ENCODE data around the gene BTNL3. TPM values are rescaled to one million over a fixed set of nuclear protein-coding genes. Genes with fewer than 3 reads are reported as not detected.
"Not testable (repeated sequence)": the region's sequence is repeated elsewhere in the genome, so short reads cannot be mapped to it uniquely, and the experiment has no call there.

Gene BTNL3
- total RNA-seq, 1 experiment from 2014 or later: not detected

DNA sequence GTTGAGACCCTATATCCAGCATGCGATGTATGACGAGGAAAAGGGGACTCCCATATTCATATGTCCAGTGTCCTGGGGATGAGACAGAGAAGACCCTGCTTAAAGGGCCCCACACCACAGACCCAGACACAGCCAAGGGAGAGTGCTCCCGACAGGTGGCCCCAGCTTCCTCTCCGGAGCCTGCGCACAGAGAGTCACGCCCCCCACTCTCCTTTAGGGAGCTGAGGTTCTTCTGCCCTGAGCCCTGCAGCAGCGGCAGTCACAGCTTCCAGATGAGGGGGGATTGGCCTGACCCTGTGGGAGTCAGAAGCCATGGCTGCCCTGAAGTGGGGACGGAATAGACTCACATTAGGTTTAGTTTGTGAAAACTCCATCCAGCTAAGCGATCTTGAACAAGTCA is 17.1 kb downstream of the BTNL3 start:
- ChIA-PET POLR2A (no interaction called here), CTCF (no interaction called here)
- H3K9me3 Mint-ChIP-seq: peaks cover 3% of the 10 kb centered on the region; the same call in 1 of the 2 replicates
- TF ChIP-seq, protein P1, sequence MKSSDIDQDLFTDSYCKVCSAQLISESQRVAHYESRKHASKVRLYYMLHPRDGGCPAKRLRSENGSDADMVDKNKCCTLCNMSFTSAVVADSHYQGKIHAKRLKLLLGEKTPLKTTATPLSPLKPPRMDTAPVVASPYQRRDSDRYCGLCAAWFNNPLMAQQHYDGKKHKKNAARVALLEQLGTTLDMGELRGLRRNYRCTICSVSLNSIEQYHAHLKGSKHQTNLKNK (CRISPR knock-in tag; IDR thresholded peaks at IDR 0.05): no peak
- no peak for TF ChIP-seq ZNF416 (CRISPR knock-in tag; IDR thresholded peaks at IDR 0.05)
- no peak for TF ChIP-seq KAT7 (CRISPR knock-in tag; IDR thresholded peaks at IDR 0.05; ENCODE audit: borderline replicate concordance)
- no peak for TF ChIP-seq CREM (CRISPR knock-in tag; IDR thresholded peaks at IDR 0.05)
- TF ChIP-seq ZNF671 (CRISPR knock-in tag; IDR thresholded peaks at IDR 0.05): no peak
- TF ChIP-seq CBFB (CRISPR knock-in tag; IDR thresholded peaks at IDR 0.05; ENCODE audit: low read depth): no peak
- TF ChIP-seq ETV6 (CRISPR knock-in tag; IDR thresholded peaks at IDR 0.05): no peak
- TF ChIP-seq, protein P2, sequence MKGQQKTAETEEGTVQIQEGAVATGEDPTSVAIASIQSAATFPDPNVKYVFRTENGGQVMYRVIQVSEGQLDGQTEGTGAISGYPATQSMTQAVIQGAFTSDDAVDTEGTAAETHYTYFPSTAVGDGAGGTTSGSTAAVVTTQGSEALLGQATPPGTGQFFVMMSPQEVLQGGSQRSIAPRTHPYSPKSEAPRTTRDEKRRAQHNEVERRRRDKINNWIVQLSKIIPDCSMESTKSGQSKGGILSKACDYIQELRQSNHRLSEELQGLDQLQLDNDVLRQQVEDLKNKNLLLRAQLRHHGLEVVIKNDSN (CRISPR knock-in tag; IDR thresholded peaks at IDR 0.05): no peak
- TF ChIP-seq, protein P3, sequence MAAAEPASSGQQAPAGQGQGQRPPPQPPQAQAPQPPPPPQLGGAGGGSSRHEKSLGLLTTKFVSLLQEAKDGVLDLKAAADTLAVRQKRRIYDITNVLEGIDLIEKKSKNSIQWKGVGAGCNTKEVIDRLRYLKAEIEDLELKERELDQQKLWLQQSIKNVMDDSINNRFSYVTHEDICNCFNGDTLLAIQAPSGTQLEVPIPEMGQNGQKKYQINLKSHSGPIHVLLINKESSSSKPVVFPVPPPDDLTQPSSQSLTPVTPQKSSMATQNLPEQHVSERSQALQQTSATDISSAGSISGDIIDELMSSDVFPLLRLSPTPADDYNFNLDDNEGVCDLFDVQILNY (CRISPR knock-in tag; IDR thresholded peaks at IDR 0.05): no peak
- no peak for TF ChIP-seq ZNF232 (CRISPR knock-in tag; IDR thresholded peaks at IDR 0.05)
- TF ChIP-seq, protein P4, sequence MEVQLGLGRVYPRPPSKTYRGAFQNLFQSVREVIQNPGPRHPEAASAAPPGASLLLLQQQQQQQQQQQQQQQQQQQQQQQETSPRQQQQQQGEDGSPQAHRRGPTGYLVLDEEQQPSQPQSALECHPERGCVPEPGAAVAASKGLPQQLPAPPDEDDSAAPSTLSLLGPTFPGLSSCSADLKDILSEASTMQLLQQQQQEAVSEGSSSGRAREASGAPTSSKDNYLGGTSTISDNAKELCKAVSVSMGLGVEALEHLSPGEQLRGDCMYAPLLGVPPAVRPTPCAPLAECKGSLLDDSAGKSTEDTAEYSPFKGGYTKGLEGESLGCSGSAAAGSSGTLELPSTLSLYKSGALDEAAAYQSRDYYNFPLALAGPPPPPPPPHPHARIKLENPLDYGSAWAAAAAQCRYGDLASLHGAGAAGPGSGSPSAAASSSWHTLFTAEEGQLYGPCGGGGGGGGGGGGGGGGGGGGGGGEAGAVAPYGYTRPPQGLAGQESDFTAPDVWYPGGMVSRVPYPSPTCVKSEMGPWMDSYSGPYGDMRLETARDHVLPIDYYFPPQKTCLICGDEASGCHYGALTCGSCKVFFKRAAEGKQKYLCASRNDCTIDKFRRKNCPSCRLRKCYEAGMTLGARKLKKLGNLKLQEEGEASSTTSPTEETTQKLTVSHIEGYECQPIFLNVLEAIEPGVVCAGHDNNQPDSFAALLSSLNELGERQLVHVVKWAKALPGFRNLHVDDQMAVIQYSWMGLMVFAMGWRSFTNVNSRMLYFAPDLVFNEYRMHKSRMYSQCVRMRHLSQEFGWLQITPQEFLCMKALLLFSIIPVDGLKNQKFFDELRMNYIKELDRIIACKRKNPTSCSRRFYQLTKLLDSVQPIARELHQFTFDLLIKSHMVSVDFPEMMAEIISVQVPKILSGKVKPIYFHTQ (CRISPR knock-in tag; IDR thresholded peaks at IDR 0.05): no peak
- TF ChIP-seq, protein P5, sequence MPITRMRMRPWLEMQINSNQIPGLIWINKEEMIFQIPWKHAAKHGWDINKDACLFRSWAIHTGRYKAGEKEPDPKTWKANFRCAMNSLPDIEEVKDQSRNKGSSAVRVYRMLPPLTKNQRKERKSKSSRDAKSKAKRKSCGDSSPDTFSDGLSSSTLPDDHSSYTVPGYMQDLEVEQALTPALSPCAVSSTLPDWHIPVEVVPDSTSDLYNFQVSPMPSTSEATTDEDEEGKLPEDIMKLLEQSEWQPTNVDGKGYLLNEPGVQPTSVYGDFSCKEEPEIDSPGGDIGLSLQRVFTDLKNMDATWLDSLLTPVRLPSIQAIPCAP (CRISPR knock-in tag; IDR thresholded peaks at IDR 0.05): no peak
- no peak for TF ChIP-seq ZNF219 (CRISPR knock-in tag; IDR thresholded peaks at IDR 0.05; ENCODE audit: borderline replicate concordance)
- TF ChIP-seq, protein P6, sequence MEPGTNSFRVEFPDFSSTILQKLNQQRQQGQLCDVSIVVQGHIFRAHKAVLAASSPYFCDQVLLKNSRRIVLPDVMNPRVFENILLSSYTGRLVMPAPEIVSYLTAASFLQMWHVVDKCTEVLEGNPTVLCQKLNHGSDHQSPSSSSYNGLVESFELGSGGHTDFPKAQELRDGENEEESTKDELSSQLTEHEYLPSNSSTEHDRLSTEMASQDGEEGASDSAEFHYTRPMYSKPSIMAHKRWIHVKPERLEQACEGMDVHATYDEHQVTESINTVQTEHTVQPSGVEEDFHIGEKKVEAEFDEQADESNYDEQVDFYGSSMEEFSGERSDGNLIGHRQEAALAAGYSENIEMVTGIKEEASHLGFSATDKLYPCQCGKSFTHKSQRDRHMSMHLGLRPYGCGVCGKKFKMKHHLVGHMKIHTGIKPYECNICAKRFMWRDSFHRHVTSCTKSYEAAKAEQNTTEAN (CRISPR knock-in tag; IDR thresholded peaks at IDR 0.05): no peak
- TF ChIP-seq, protein P7, sequence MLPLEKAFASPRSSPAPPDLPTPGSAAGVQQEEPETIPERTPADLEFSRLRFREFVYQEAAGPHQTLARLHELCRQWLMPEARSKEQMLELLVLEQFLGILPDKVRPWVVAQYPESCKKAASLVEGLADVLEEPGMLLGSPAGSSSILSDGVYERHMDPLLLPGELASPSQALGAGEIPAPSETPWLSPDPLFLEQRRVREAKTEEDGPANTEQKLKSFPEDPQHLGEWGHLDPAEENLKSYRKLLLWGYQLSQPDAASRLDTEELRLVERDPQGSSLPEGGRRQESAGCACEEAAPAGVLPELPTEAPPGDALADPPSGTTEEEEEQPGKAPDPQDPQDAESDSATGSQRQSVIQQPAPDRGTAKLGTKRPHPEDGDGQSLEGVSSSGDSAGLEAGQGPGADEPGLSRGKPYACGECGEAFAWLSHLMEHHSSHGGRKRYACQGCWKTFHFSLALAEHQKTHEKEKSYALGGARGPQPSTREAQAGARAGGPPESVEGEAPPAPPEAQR (CRISPR knock-in tag; IDR thresholded peaks at IDR 0.05): no peak
- no peak for TF ChIP-seq MXD4 (CRISPR knock-in tag; IDR thresholded peaks at IDR 0.05; ENCODE audit: borderline replicate concordance)
- H3K27me3 Mint-ChIP-seq (ENCODE audit: low read depth): no peaks in the 10 kb centered on the region; the same call in 1 of the 2 replicates
- peaks cover 6% of the 10 kb centered on the region; the same call in 1 of the 2 replicates for H3K4me1 Mint-ChIP-seq
- no peak overlapping the region for H3K4me3 Mint-ChIP-seq
- DNase-seq (ENCODE audit: low spot score) (no peak), ATAC-seq (no peak; the same call in 1 of the 2 replicates)
- H3K36me3 Mint-ChIP-seq: no peaks in the 10 kb centered on the region
- no peak overlapping the region for H3K27ac Mint-ChIP-seq

DNA sequence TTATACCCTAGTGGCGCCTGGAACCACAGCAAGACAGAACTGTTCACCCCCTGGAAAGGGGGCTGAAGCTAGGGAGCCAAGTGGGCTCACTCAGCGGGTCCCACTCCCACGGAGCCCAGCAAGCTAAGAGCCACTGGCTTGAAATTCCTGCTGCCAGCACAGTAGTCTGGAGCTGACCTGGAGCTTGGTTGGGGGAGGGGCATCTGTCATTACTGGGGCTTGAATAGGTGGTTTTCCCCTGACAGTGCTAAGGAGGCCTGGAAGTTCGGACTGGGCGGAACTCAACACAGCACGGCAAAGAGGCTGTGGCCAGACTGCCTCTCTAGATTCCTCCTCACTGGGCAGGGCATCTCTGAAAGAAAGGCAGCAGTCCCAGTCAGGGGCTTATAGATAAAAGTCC is 19.5 kb downstream of the BTNL3 start:
- Mint-ChIP-seq H3K27me3 (ENCODE audit: low read depth) (no peaks in the 10 kb centered on the region; the same call in none of the 2 replicates), H3K9me3 (peaks cover 3% of the 10 kb centered on the region; the same call in 1 of the 2 replicates), H3K4me1 (peaks cover 6% of the 10 kb centered on the region; the same call in 1 of the 2 replicates), H3K4me3 (no peak overlapping the region), H3K27ac (no peak overlapping the region), H3K36me3 (no peaks in the 10 kb centered on the region)
- DNase-seq (ENCODE audit: low spot score) (no peak), ATAC-seq (peak; percentile 44; the same call in 1 of the 2 replicates)
- ChIA-PET POLR2A (no interaction called here), CTCF (interaction anchor here (1.0 kb wide), 1 partner anchor 145 kb away, joined by 3 read pairs; no protein-coding TSS in a partner anchor)
- TF ChIP-seq, protein P8, sequence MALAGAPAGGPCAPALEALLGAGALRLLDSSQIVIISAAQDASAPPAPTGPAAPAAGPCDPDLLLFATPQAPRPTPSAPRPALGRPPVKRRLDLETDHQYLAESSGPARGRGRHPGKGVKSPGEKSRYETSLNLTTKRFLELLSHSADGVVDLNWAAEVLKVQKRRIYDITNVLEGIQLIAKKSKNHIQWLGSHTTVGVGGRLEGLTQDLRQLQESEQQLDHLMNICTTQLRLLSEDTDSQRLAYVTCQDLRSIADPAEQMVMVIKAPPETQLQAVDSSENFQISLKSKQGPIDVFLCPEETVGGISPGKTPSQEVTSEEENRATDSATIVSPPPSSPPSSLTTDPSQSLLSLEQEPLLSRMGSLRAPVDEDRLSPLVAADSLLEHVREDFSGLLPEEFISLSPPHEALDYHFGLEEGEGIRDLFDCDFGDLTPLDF (CRISPR knock-in tag; IDR thresholded peaks at IDR 0.05): no peak
- no peak for TF ChIP-seq NR2C2 (CRISPR knock-in tag; IDR thresholded peaks at IDR 0.05)
- TF ChIP-seq, protein P3 (CRISPR knock-in tag; IDR thresholded peaks at IDR 0.05): no peak

DNA sequence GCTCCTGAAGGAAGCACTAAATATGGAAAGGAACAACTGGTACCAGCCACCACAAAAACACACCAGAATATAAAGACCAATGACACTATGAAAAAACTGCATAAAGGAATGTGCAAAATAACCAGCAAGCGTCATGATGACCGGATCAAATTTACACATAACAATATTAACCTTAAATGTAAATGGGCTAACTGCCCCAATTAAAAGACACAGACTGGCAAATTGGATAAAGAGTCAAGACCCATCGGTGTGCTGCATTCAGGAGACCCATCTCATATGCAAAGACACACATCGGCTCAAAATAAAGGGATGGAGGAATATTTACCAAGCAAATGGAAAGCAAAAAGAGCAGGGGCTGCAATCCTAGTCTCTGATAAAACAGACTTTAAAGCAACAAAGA is 21.4 kb downstream of the BTNL3 start:
- H3K27me3 Mint-ChIP-seq (ENCODE audit: low read depth); H3K27ac Mint-ChIP-seq; H3K36me3 Mint-ChIP-seq; H3K4me1 Mint-ChIP-seq; CTCF ChIA-PET; ATAC-seq; DNase-seq (ENCODE audit: low spot score); H3K4me3 Mint-ChIP-seq: not testable (repeated sequence)
- H3K9me3 Mint-ChIP-seq: peaks cover 10% of the 10 kb centered on the region
- POLR2A ChIA-PET: interaction anchor here (0.6 kb wide), 1 partner anchor 146 kb away, joined by 4 read pairs; no protein-coding TSS in a partner anchor

DNA sequence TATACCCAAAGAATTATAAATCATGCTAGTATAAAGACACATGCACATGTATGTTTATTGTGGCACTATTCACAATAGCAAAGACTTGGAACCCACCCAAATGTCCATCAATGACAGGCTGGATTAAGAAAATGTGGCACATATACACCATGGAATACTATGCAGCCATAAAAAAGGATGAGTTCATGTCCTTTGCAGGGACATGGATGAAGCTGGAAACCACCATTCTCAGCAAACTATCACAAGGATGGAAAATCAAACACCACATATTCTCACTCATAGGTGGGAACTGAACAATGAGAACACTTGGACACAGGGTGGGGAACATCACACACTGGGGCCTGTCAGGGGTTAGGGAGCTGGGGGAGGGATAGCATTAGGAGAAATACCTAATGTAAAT is 26.0 kb downstream of the BTNL3 start:
- ATAC-seq; H3K4me3 Mint-ChIP-seq; H3K4me1 Mint-ChIP-seq; DNase-seq (ENCODE audit: low spot score); H3K27ac Mint-ChIP-seq; H3K27me3 Mint-ChIP-seq (ENCODE audit: low read depth); CTCF ChIA-PET; POLR2A ChIA-PET; H3K36me3 Mint-ChIP-seq: not testable (repeated sequence)
- peaks cover 11% of the 10 kb centered on the region for H3K9me3 Mint-ChIP-seq

Measured in WTC11 (cell line).